ENCODE measurements around the gene NHSL2. TPM values are rescaled to one million over a fixed set of nuclear protein-coding genes. Genes with fewer than 3 reads are reported as not detected.
"Not testable (repeated sequence)": the region's sequence is repeated elsewhere in the genome, so short reads cannot be mapped to it uniquely, and the experiment has no call there.

Gene NHSL2
- total RNA-seq, 2 experiments from 2014 or later, result 0.50 to 0.70 TPM

DNA sequence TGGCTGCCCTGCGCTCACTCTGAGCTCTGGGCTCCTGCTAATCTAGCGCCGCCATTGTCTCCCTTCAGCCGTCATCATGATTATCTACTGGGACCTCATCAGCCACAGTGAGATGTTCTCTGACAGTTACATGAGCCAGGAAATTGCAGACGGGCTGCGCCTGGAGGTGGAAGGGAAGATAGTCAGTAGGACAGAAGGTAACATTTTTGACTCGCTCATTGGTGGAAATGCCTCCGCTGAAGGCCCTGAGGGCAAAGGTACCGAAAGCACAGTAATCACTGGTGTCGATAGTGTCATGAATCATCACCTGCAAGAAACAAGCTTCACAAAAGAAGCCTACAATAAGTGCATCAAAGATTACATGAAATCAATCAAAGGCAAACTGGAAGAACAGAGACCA lies 249.1 kb downstream of the NHSL2 start:
- POLR2A ChIA-PET, result no interaction called here

DNA sequence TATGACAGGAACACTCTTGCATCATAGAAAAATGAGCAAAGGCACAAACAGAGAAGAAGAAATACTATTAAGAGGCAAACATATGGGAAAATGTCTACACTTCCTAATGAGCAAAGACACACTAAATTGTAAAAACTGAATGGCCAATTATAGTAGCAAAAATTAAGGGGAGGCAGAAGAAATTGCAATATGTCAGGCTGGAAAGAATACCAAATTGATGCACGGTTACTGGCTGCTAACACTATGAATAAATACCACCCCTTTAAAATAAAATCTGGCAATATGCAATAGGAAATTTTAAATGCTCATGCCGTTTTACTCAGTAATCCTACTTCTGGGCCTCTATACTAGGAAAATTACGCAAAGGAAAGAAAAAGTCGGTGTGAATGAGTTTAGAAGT lies 254.9 kb downstream of the NHSL2 start:
- Mint-ChIP-seq H3K4me3 (no peak overlapping the region), H3K36me3 (ENCODE audit: low read depth) (no peaks in the 10 kb centered on the region), H3K27ac (no peak overlapping the region), H3K9me3 (ENCODE audit: insufficient read depth) (no peaks in the 10 kb centered on the region), H3K27me3 (ENCODE audit: low read depth) (no peaks in the 10 kb centered on the region), H3K4me1 (ENCODE audit: low read depth) (peaks cover 10% of the 10 kb centered on the region)
- no peak for DNase-seq
- ATAC-seq, result no peak
- POLR2A ChIA-PET, result no interaction called here
- CTCF ChIA-PET, result no interaction called here

More for the DNA sequence above, 249.1 kb downstream of the NHSL2 start:
- Mint-ChIP-seq H3K36me3 (ENCODE audit: low read depth) (no peaks in the 10 kb centered on the region), H3K4me3 (no peak overlapping the region), H3K4me1 (ENCODE audit: low read depth) (no peaks in the 10 kb centered on the region), H3K27me3 (ENCODE audit: low read depth) (no peaks in the 10 kb centered on the region), H3K9me3 (ENCODE audit: insufficient read depth) (no peaks in the 10 kb centered on the region), H3K27ac (no peak overlapping the region)
- CTCF ChIA-PET, result interaction anchor here (0.6 kb wide), 1 partner anchor 33 kb away, joined by 3 read pairs; no protein-coding TSS in a partner anchor
- ATAC-seq (no peak), DNase-seq (no peak)

GRCh38 chrX:72169008-72169728 lies 258.5 kb downstream of the NHSL2 start:
- Mint-ChIP-seq H3K9me3 (ENCODE audit: insufficient read depth) (no peaks in the 10 kb centered on the region), H3K4me3 (peak overlapping the region; percentile 61), H3K27me3 (ENCODE audit: low read depth) (no peaks in the 10 kb centered on the region), H3K36me3 (ENCODE audit: low read depth) (no peaks in the 10 kb centered on the region), H3K4me1 (ENCODE audit: low read depth) (peaks cover 10% of the 10 kb centered on the region), H3K27ac (peak overlapping the region; percentile 93)
- ATAC-seq (peak; percentile 92), DNase-seq (peak; percentile 60)
- CTCF ChIA-PET, result no interaction called here
- POLR2A ChIA-PET, result interaction anchor here (1.2 to 1.4 kb wide), 2 partner anchors 12 kb away, joined by 3 to 5 read pairs; partner anchors contain the start of gene PIN4

- H3K36me3 Mint-ChIP-seq (ENCODE audit: low read depth), result not testable (repeated sequence)
Measured at GRCh38 chrX:72176289-72176688, 265.6 kb downstream of the NHSL2 start.

GRCh38 chrX:72176981-72177380 lies 266.3 kb downstream of the NHSL2 start:
- H3K27ac Mint-ChIP-seq, result no peak overlapping the region

More at GRCh38 chrX:72176289-72176688, 265.6 kb downstream of the NHSL2 start:
- H3K4me3 Mint-ChIP-seq; H3K27ac Mint-ChIP-seq; ATAC-seq; H3K9me3 Mint-ChIP-seq (ENCODE audit: insufficient read depth); POLR2A ChIA-PET; CTCF ChIA-PET; H3K27me3 Mint-ChIP-seq (ENCODE audit: low read depth); DNase-seq: not testable (repeated sequence)
- peaks cover 12% of the 10 kb centered on the region for H3K4me1 Mint-ChIP-seq (ENCODE audit: low read depth)

GRCh38 chrX:72180539-72180938 lies 269.9 kb downstream of the NHSL2 start:
- CTCF ChIA-PET, result interaction anchor here (1.1 to 1.7 kb wide), 4 partner anchors 97 to 360 kb away, joined by 3 to 7 read pairs (median 4); partner anchors contain the start of gene RPS4X
- Mint-ChIP-seq H3K27ac (no peak overlapping the region), H3K27me3 (ENCODE audit: low read depth) (no peaks in the 10 kb centered on the region), H3K4me3 (no peak overlapping the region), H3K9me3 (ENCODE audit: insufficient read depth) (no peaks in the 10 kb centered on the region), H3K4me1 (ENCODE audit: low read depth) (peaks cover 12% of the 10 kb centered on the region), H3K36me3 (ENCODE audit: low read depth) (peaks cover 2% of the 10 kb centered on the region)
- ATAC-seq (no peak), DNase-seq (no peak)
- POLR2A ChIA-PET, result interaction anchor here (1.1 to 1.7 kb wide), 3 partner anchors 10 to 58 kb away, joined by 3 to 7 read pairs (median 3); partner anchors contain the start of gene ERCC6L

More at GRCh38 chrX:72176981-72177380, 266.3 kb downstream of the NHSL2 start:
- no peak for ATAC-seq
- H3K36me3 Mint-ChIP-seq (ENCODE audit: low read depth), result no peaks in the 10 kb centered on the region
- ChIA-PET CTCF (no interaction called here), POLR2A (no interaction called here)
- H3K9me3 Mint-ChIP-seq (ENCODE audit: insufficient read depth), result no peaks in the 10 kb centered on the region
- H3K4me1 Mint-ChIP-seq (ENCODE audit: low read depth), result peaks cover 12% of the 10 kb centered on the region
- no peak for DNase-seq
- H3K27me3 Mint-ChIP-seq (ENCODE audit: low read depth), result no peaks in the 10 kb centered on the region
- H3K4me3 Mint-ChIP-seq, result no peak overlapping the region

DNA sequence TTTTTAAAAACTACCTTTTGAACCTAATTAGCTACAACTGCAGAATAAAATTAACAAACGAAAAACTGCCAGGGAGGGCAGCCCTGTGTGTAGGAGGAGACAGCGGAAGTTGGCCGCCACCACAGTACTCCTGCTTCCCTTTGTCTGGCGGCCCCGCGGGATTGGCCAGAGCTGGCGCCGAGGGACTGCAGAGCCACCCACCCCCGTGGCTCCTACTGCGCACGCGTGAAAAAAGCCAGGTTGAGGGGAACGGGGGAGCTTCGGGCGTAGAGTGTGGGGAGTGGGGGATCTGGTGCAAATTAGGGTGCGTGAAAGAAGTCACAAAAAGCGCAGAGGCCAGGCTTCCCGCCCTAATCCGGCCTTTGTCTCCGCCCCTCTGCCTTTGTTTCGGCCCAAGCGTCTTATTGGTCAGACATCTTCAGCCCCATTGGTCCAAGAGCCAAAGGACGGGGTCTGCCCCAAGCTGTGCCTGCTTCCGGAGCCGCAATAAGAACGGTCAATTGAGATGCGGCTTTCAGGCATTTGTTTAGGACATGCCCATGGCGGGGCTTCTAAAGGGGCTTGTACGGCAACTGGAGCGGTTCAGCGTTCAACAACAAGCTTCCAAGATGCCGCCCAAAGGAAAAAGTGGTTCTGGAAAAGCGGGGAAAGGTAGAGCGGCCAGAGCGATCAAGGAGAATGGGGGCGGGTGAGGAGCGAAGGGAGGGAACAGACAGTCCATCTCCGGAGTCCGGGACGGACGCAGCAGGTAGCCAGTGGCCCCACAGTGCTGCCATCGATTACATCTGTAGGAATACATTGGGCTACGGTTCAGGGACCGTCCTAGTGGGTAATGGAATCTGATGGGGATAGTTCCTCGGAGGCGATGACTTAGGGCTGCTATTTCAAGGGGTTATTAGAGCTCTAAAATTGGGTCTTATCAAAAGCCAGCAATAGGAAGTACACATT lies 270.8 kb downstream of the NHSL2 start, which contains the start of gene PIN4:
PIN4 (plus strand) TSS at position 580 of the 948 bp plus-strand sequence; CDS start at position 609, 29 bp downstream.
- H3K27me3 Mint-ChIP-seq (ENCODE audit: low read depth), result no peaks in the 10 kb centered on the region
- ATAC-seq (peak; percentile 97), DNase-seq (peak; percentile 90)
- ChIA-PET CTCF (interaction anchor here (0.8 to 1.7 kb wide), 6 partner anchors 11 to 359 kb away, joined by 3 to 7 read pairs (median 3); partner anchors contain the start of gene RPS4X), POLR2A (interaction anchor here (1.1 to 1.7 kb wide), 6 partner anchors 11 to 96 kb away, joined by 3 to 7 read pairs (median 4); partner anchors contain the start of genes ERCC6L and RPS4X)
- no peak within 1 kb of the TSS for H3K4me3 Mint-ChIP-seq
- peaks cover 5% of the 10 kb centered on the region for H3K36me3 Mint-ChIP-seq (ENCODE audit: low read depth)
- H3K27ac Mint-ChIP-seq, result no peak within 1 kb of the TSS
- peaks cover 12% of the 10 kb centered on the region for H3K4me1 Mint-ChIP-seq (ENCODE audit: low read depth)
- no peaks in the 10 kb centered on the region for H3K9me3 Mint-ChIP-seq (ENCODE audit: insufficient read depth)

DNA sequence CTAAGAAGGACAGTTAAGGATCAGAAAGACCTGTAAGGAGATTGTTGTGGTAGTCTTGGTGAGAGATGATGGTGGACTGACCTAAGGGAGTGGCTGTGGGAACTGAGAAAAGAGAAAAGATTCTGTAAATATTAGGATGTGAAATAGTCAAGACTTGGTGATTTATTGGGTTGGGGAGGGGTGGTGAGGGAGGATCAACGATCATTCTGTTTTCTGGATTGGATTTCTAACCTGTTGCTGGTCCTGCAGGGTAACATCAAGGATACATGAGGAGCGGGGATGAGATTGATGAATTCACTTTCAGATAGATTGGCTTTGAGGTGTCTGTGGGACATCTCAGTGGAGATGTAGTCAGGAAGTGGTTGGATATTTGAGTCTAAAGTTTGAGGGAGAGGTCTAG lies 272.3 kb downstream of the NHSL2 start:
- POLR2A ChIA-PET, result no interaction called here
- CTCF ChIA-PET, result no interaction called here

GRCh38 chrX:72201836-72202536 lies 291.3 kb downstream of the NHSL2 start:
- DNase-seq (no peak), ATAC-seq (no peak)
- Mint-ChIP-seq H3K4me1 (ENCODE audit: low read depth) (no peaks in the 10 kb centered on the region), H3K27ac (no peak overlapping the region), H3K27me3 (ENCODE audit: low read depth) (no peaks in the 10 kb centered on the region), H3K36me3 (ENCODE audit: low read depth) (peaks cover 23% of the 10 kb centered on the region), H3K9me3 (ENCODE audit: insufficient read depth) (no peaks in the 10 kb centered on the region), H3K4me3 (no peak overlapping the region)
- CTCF ChIA-PET, result interaction anchor here (0.5 kb wide), 1 partner anchor 41 kb away, joined by 3 read pairs; no protein-coding TSS in a partner anchor
- POLR2A ChIA-PET, result no interaction called here

More for the DNA sequence above, 272.3 kb downstream of the NHSL2 start:
- Mint-ChIP-seq H3K27me3 (ENCODE audit: low read depth) (no peaks in the 10 kb centered on the region), H3K4me3 (no peak overlapping the region), H3K36me3 (ENCODE audit: low read depth) (peaks cover 5% of the 10 kb centered on the region), H3K27ac (no peak overlapping the region), H3K9me3 (ENCODE audit: insufficient read depth) (no peaks in the 10 kb centered on the region), H3K4me1 (ENCODE audit: low read depth) (peaks cover 12% of the 10 kb centered on the region)
- ATAC-seq (no peak), DNase-seq (no peak)

All from activated CD8-positive, alpha-beta T cell treated with anti-CD3 and anti-CD28 coated beads, Interleukin-2, amount 10 ng/mL, durations not matched to agents 7 days and 5 days (primary cell).